Gastrocnemius medialis (tissue), 4 donors: ENCODE measurements around the gene SPEM1. TPM values are rescaled to one million over a fixed set of nuclear protein-coding genes. Genes with fewer than 3 reads are reported as not detected.
A peak's percentile ranks its signal among the peaks of the same experiment; 100 is the strongest.

Source experiments
- ATAC-seq, 2 donors: fragments of 150-250 bp; one replicate each; pipeline ENCODE4 v1.9.1; 2016
- DNase-seq, 2 donors: peaks; one replicate each; pipeline ENCODE4 v3.0.0-alpha.2; 2019
- H3K27ac ChIP-seq, 4 donors: fragments of 200-600 bp; sonication (generic); 1 replicate in 1 of 4; 2 replicates in 3 of 4; pipeline ENCODE4 v1.5.1; 2016 to 2018; ENCODE audit warnings: mild to moderate bottlenecking in 2 of 4, moderate library complexity in 1 of 4
- H3K27me3 ChIP-seq, 3 donors: fragments of 200-600 bp; sonication (generic) in 2 of 3; 1 replicate in 1 of 3; 2 replicates in 2 of 3; pipeline versions ENCODE4 v1.5.1 to v1.6.0; 2016 to 2019; ENCODE audit warnings: mild to moderate bottlenecking in 1 of 3, moderate library complexity in 1 of 3
- H3K36me3 ChIP-seq, 2 donors: fragments of 200-600 bp; sonication (generic) in 1 of 2; one replicate each; pipeline ENCODE4 v1.5.1; 2017 to 2018
- H3K4me1 ChIP-seq, 2 donors: fragments of 200-600 bp; sonication (generic) in 1 of 2; one replicate each; pipeline ENCODE4 v1.5.1; 2016 to 2017; ENCODE audit warnings: mild to moderate bottlenecking in 2 of 2
- H3K4me3 ChIP-seq, 4 donors: fragments of 200-600 bp; sonication (generic) in 3 of 4; 1 replicate in 1 of 4; 2 replicates in 3 of 4; pipeline ENCODE4 v1.5.1; 2016 to 2019; ENCODE audit warnings: mild to moderate bottlenecking in 2 of 4
- H3K9me3 ChIP-seq, 3 donors: fragments of 200-600 bp; sonication (generic) in 2 of 3; 1 replicate in 1 of 3; 2 replicates in 2 of 3; pipeline ENCODE4 v1.5.1; 2016 to 2019
- CTCF ChIP-seq, 5 experiments: fragments of 450-650 bp in 3 of 5; fragments of 200-600 bp in 2 of 5; sonication (generic) in 2 of 5; IDR thresholded peaks in 4 of 5; conservative IDR thresholded peaks in 1 of 5; 1 replicate in 4 of 5; 2 replicates in 1 of 5; pipeline ENCODE4 v1.5.1; 2016 to 2019; ENCODE audit warnings: antibody characterized with exemption in 5 of 5, mild to moderate bottlenecking in 3 of 5, moderate library complexity in 3 of 5
- POLR2A ChIP-seq, 2 donors: fragments of 450-650 bp; IDR thresholded peaks; one replicate each; pipeline ENCODE4 v1.6.1; 2017; ENCODE audit warnings: antibody characterized with exemption in 2 of 2, mild to moderate bottlenecking in 2 of 2, moderate library complexity in 2 of 2
- in situ Hi-C, 4 donors: fragments of 200-750 bp; cut with MboI; loops; one replicate each; pipeline versions ENCODE4 v1.15.0 to v1.8.0; 2017; ENCODE audit warnings: low sequenced_read_pairs in 4 of 4
- intact Hi-C: fragments of 100-400 bp; cut with DNase I; formaldehyde crosslinking; loops from one replicate; pipeline ENCODE4 v1.15.1; 2023; ENCODE audit warnings: low total_unique reads
- total RNA-seq, 4 donors: library from RNA; depleted of rRNA; stranded (reverse); fragments of >200 nt; gene quantifications; one replicate each; pipeline versions ENCODE4 v1.1.0 to v1.2.3, GENCODE V29; 2016

Gene SPEM1
- total RNA-seq, 4 donors from 2014 or later = not detected

- Histone ChIP-seq H3K9me3 (no peaks in the 10 kb centered on the region), H3K27me3 (peaks cover 17 to 29% (median 24%) of the 10 kb centered on the region in 3 donors), H3K4me1 (peaks cover 18 to 25% of the 10 kb centered on the region in 2 donors), H3K36me3 (no peaks in the 10 kb centered on the region), H3K27ac (peak overlapping the region in 3 of 4 donors; percentile 18 to 42 (median 23)), H3K4me3 (peak overlapping the region; percentile 46 to 57 (median 54))
- ATAC-seq = peak in 1 of 2 donors; percentile 57
- no peak for DNase-seq
- in situ Hi-C loops (no loop called here), intact Hi-C loops (no loop called here)
- TF ChIP-seq CTCF (IDR thresholded peaks at IDR 0.05 in 4 of 5, conservative IDR thresholded peaks at IDR 0.05 in 1 of 5) (no peak), POLR2A (IDR thresholded peaks at IDR 0.05) (no peak)
Observed at GRCh38 chr17:7380321-7380720, 39.8 kb upstream of the SPEM1 start.

GRCh38 chr17:7380855-7381683 lies 39.1 kb upstream of the SPEM1 start, which contains the start of gene TNK1:
TSS of gene TNK1 (plus strand) at chr17:7381089. CDS start at chr17:7382927, 1,838 bp downstream.
- Histone ChIP-seq H3K4me1 (peaks cover 18 to 25% of the 10 kb centered on the region in 2 donors), H3K4me3 (peak within 1 kb of the TSS; percentile 46 to 57 (median 54)), H3K36me3 (no peaks in the 10 kb centered on the region), H3K27me3 (peaks cover 17 to 29% (median 24%) of the 10 kb centered on the region in 3 donors), H3K27ac (peak within 1 kb of the TSS in 3 of 4 donors; percentile 18 to 42 (median 23)), H3K9me3 (no peaks in the 10 kb centered on the region)
- peak; percentile 29 to 57 for ATAC-seq
- TF ChIP-seq POLR2A (IDR thresholded peaks at IDR 0.05) (peak; percentile 24 to 62), CTCF (IDR thresholded peaks at IDR 0.05 in 4 of 5, conservative IDR thresholded peaks at IDR 0.05 in 1 of 5) (no peak)
- in situ Hi-C loops (no loop called here), intact Hi-C loops (no loop called here)
- DNase-seq = no peak

DNA sequence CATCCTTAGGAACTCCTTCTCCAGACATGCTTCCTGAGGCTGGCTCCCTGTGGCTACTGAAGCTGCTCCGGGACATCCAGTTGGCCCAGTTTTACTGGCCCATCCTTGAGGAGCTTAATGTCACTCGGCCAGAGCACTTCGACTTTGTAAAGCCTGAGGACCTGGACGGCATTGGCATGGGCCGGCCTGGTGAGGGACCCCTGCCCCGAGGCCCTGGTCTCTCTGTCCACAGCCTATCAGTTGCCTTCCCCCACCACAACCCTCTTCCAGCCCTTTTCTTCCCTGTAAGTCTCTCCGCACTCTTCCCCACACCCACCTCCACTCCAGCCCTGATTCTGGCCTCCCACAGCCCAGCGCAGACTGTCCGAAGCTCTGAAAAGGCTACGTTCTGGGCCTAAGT lies 37.2 kb upstream of the SPEM1 start:
- in situ Hi-C loops (no loop called here), intact Hi-C loops (no loop called here)
- Histone ChIP-seq H3K4me3 (no peak overlapping the region), H3K27me3 (peaks cover 17 to 29% (median 24%) of the 10 kb centered on the region in 3 donors), H3K36me3 (no peaks in the 10 kb centered on the region), H3K4me1 (peaks cover 18 to 25% of the 10 kb centered on the region in 2 donors), H3K9me3 (no peaks in the 10 kb centered on the region), H3K27ac (no peak overlapping the region)
- DNase-seq (no peak), ATAC-seq (no peak)
- TF ChIP-seq POLR2A (IDR thresholded peaks at IDR 0.05) (no peak), CTCF (IDR thresholded peaks at IDR 0.05 in 4 of 5, conservative IDR thresholded peaks at IDR 0.05 in 1 of 5) (no peak)

GRCh38 chr17:7383371-7383741 lies 36.8 kb upstream of the SPEM1 start:
- intact Hi-C loops (no loop called here), in situ Hi-C loops (no loop called here)
- no peak for TF ChIP-seq POLR2A (IDR thresholded peaks at IDR 0.05)
- no peak for TF ChIP-seq CTCF (IDR thresholded peaks at IDR 0.05 in 4 of 5, conservative IDR thresholded peaks at IDR 0.05 in 1 of 5)
- no peaks in the 10 kb centered on the region for H3K36me3 ChIP-seq
- ATAC-seq = no peak
- no peak overlapping the region for H3K27ac ChIP-seq
- H3K4me3 ChIP-seq = peak overlapping the region in 3 of 4 donors; percentile 42 to 61 (median 49)
- DNase-seq = no peak
- H3K4me1 ChIP-seq = peaks cover 18 to 25% of the 10 kb centered on the region in 2 donors
- H3K27me3 ChIP-seq = peaks cover 17 to 29% (median 24%) of the 10 kb centered on the region in 3 donors
- no peaks in the 10 kb centered on the region for H3K9me3 ChIP-seq
